Measurements from ENCODE around the gene HNF4A. TPM values are rescaled to one million over a fixed set of nuclear protein-coding genes. Genes with fewer than 3 reads are reported as not detected.

Gene HNF4A
- total and polyA plus RNA-seq, 2 of the 13 experiments (the other 11 are each of a cell fraction or from before 2014, with no cell fraction given): 80.9 to 169 TPM

- TF ChIP-seq ZNF407 (CRISPR knock-in tag; IDR thresholded peaks at IDR 0.05; ENCODE audit: not compliant biosample characterization): peak; percentile 74
- TF ChIP-seq AKNA (CRISPR knock-in tag; IDR thresholded peaks at IDR 0.05; ENCODE audit: borderline replicate concordance): no peak
- TF ChIP-seq ZBTB39 (CRISPR knock-in tag; IDR thresholded peaks at IDR 0.05): 0 out of 2 replicates have a peak, but pooled peaks have one; percentile 23
- TF ChIP-seq ATF1 (CRISPR knock-in tag; IDR thresholded peaks at IDR 0.05): no peak
- TF ChIP-seq ZFP36L2 (CRISPR knock-in tag; IDR thresholded peaks at IDR 0.05): no peak
- TF ChIP-seq PHF5A (CRISPR knock-in tag; IDR thresholded peaks at IDR 0.05; ENCODE audit: low read depth, unreplicated experiment): peak; percentile 27
- TF ChIP-seq GATAD1 (CRISPR knock-in tag; IDR thresholded peaks at IDR 0.05): peak; percentile 76
- TF ChIP-seq ZBTB4 (CRISPR knock-in tag; IDR thresholded peaks at IDR 0.05; ENCODE audit: borderline replicate concordance): no peak
Measured at GRCh38 chr20:44370639-44371218, 15.2 kb downstream of the HNF4A start (continued).
